Left kidney (tissue), 2 donors: Measurements from ENCODE around the gene ABI2. TPM values are rescaled to one million over a fixed set of nuclear protein-coding genes. Genes with fewer than 3 reads are reported as not detected.

Source experiments
- DNase-seq: peaks from one replicate; pipeline ENCODE4 v3.0.0-alpha.2; 2013
- polyA plus RNA-seq: library from polyadenylated mRNA; unstranded; fragments of 120-200 nt; gene quantifications from one replicate; pipeline ENCODE4 v1.2.1, GENCODE V29; 2013; ENCODE audit not compliant: insufficient read length

ABI2 gene
- polyA plus RNA-seq, 1 donor = 101 TPM

- no peak for DNase-seq
These were observed 143.1 kb downstream of the ABI2 start for GRCh38 chr2:203471323-203471722.

GRCh38 chr2:203476881-203477280 lies 148.7 kb downstream of the ABI2 start:
- no peak for DNase-seq

- no peak for DNase-seq
These were observed 152.4 kb downstream of the ABI2 start for GRCh38 chr2:203480623-203481022.

- no peak for DNase-seq
These were observed 156.3 kb downstream of the ABI2 start for GRCh38 chr2:203484266-203485112.

GRCh38 chr2:203489531-203489930 lies 161.3 kb downstream of the ABI2 start:
- no peak for DNase-seq

- DNase-seq = no peak
These were observed 162.2 kb downstream of the ABI2 start for GRCh38 chr2:203490391-203490790.

- no peak for DNase-seq
These were observed 164.8 kb downstream of the ABI2 start for GRCh38 chr2:203492965-203493364.

Other genes with a start within 250 kb of the ABI2 start
- 28.5 TPM for gene CYP20A1, start 89.4 kb upstream of the ABI2 start, polyA plus RNA-seq
- gene RAPH1, start 206.9 kb downstream of the ABI2 start, polyA plus RNA-seq = 17.8 TPM